ENCODE data around the gene HMCES.
"Not testable (repeated sequence)": the region's sequence is repeated elsewhere in the genome, so short reads cannot be mapped to it uniquely, and the experiment has no call there.

HMCES gene

DNA sequence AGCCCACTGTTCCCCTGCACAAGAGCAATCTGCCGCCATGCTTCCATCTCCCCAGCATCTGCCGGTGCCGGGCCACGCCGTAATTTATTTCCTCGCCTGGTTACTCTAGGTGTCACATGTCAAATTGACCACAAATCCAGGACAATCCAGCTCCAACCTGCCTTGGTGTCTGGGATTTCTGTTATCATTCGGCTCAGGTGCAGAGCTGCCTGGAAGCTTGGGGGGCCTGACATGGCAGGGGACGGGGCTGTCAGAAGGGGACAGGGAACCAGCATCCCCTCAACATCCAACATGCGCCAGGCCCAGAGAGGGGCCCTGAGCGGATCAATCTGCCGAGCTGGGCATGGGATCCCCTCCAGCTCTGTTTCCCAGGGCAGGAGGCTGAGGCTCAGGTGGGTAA is 47.9 kb downstream of the HMCES start:
- Histone ChIP-seq H3K36me3 (ENCODE audit: control insufficient read depth, low read depth, low read length) (peaks cover 3% of the 10 kb centered on the region), H3K9me3 (ENCODE audit: control insufficient read depth, low read depth, low read length) (no peaks in the 10 kb centered on the region), H3K4me3 (ENCODE audit: low read length) (no peak overlapping the region), H3K27me3 (ENCODE audit: control insufficient read depth, insufficient read depth, low read length) (no peaks in the 10 kb centered on the region), H3K27ac (ENCODE audit: low read length) (no peak overlapping the region), H3K4me1 (ENCODE audit: control insufficient read depth, low read depth, low read length) (no peaks in the 10 kb centered on the region), H3K9ac (ENCODE audit: low read length) (no peak overlapping the region)

DNA sequence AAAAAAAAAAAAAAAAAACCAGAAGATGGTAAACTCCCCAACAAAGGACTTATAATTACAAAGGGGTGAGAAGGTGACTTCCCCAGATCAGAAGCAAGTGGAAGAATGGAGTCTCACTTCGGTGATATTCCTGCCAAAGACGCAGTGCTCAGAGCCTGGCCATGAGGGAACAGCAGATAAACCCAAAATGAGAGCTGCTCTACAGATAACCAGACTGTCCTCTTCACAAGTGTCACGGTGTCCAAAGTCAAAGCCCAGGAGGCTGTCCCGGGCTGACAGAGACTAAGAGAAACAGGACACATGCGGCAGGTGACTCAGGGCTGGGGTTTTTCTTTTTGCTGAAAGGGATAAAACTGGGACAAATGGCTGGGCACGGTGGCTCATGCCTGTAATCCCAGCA is 48.8 kb downstream of the HMCES start:
- Histone ChIP-seq H3K9ac (ENCODE audit: low read length) (no peak overlapping the region), H3K4me1 (ENCODE audit: control insufficient read depth, low read depth, low read length) (no peaks in the 10 kb centered on the region), H3K27me3 (ENCODE audit: control insufficient read depth, insufficient read depth, low read length) (no peaks in the 10 kb centered on the region)

DNA sequence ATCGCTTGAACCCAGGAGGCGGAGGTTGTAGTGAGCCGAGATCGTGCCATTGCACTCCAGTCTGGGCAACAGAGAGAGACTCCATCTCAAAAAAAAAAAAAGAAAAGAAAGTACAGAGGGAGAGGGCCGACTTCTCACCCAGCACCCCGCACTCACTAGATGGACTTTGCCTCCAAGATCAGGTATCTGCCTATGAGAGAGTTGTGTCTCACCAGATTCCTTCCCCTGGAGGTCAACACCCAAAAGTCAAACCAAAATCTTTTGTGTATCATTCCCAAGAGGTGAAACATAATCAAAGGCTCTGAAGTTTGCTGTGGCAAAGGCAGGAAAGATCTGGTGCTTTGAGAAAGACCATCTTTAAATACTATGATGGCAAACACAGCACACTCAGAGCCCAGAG is 51.2 kb downstream of the HMCES start:
- no peak overlapping the region for H3K27ac ChIP-seq (ENCODE audit: low read length)
- H3K4me1 ChIP-seq (ENCODE audit: control insufficient read depth, low read depth, low read length), result no peaks in the 10 kb centered on the region
- H3K36me3 ChIP-seq (ENCODE audit: control insufficient read depth, low read depth, low read length), result no peaks in the 10 kb centered on the region
- no peak overlapping the region for H3K4me3 ChIP-seq (ENCODE audit: low read length)
- no peak overlapping the region for H3K9ac ChIP-seq (ENCODE audit: low read length)
- no peaks in the 10 kb centered on the region for H3K27me3 ChIP-seq (ENCODE audit: control insufficient read depth, insufficient read depth, low read length)
- H3K9me3 ChIP-seq (ENCODE audit: control insufficient read depth, low read depth, low read length), result no peaks in the 10 kb centered on the region

More for the DNA sequence above, 48.8 kb downstream of the HMCES start:
- Histone ChIP-seq H3K4me3 (ENCODE audit: low read length) (no peak overlapping the region), H3K36me3 (ENCODE audit: control insufficient read depth, low read depth, low read length) (peaks cover 2% of the 10 kb centered on the region), H3K27ac (ENCODE audit: low read length) (no peak overlapping the region), H3K9me3 (ENCODE audit: control insufficient read depth, low read depth, low read length) (no peaks in the 10 kb centered on the region)

DNA sequence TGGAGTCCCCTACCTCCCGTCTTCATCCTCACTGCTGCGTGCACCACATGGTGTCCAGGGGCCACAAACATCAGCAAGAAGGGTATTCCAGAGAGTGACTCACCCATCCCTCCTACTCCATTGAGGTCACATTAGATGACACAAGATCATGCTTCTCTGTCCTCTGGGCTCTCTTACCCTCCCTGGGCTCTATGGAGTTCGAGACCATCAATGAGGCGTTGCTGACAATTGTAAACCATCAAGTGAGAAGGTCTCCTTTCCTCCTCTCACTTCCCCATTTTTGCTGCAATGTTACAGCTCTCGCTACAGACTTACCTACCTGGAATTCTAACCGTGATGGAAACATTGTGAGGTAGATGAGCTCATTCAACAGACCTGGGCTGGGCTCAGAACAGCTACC is 51.7 kb downstream of the HMCES start:
- no peaks in the 10 kb centered on the region for H3K4me1 ChIP-seq (ENCODE audit: control insufficient read depth, low read depth, low read length)
- no peaks in the 10 kb centered on the region for H3K27me3 ChIP-seq (ENCODE audit: control insufficient read depth, insufficient read depth, low read length)
- no peaks in the 10 kb centered on the region for H3K9me3 ChIP-seq (ENCODE audit: control insufficient read depth, low read depth, low read length)
- H3K27ac ChIP-seq (ENCODE audit: low read length), result no peak overlapping the region
- no peaks in the 10 kb centered on the region for H3K36me3 ChIP-seq (ENCODE audit: control insufficient read depth, low read depth, low read length)
- no peak overlapping the region for H3K9ac ChIP-seq (ENCODE audit: low read length)
- H3K4me3 ChIP-seq (ENCODE audit: low read length), result no peak overlapping the region

DNA sequence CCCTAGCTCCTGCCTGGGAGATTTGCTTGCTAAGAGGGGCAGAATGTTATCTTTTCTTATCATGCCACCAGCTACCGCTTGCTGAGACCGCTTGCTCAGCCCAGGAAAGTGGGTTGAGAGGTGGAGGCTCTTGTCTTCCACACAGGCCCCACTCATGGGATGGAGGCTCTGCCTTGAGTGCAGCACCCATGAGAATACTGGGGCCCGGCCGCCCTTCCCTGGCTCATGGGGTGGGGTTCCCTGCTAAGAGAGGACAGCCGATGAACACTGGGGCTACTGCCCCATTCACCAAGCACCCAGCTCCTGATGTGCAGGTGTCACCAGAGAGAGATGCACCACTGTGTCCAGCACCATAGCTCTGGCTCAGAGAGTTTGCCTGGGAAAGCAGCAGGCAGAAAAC is 55.2 kb downstream of the HMCES start:
- Histone ChIP-seq H3K9ac (ENCODE audit: low read length) (no peak overlapping the region), H3K4me1 (ENCODE audit: control insufficient read depth, low read depth, low read length) (no peaks in the 10 kb centered on the region), H3K4me3 (ENCODE audit: low read length) (no peak overlapping the region), H3K27me3 (ENCODE audit: control insufficient read depth, insufficient read depth, low read length) (no peaks in the 10 kb centered on the region), H3K27ac (ENCODE audit: low read length) (no peak overlapping the region), H3K36me3 (ENCODE audit: control insufficient read depth, low read depth, low read length) (no peaks in the 10 kb centered on the region), H3K9me3 (ENCODE audit: control insufficient read depth, low read depth, low read length) (no peaks in the 10 kb centered on the region)

DNA sequence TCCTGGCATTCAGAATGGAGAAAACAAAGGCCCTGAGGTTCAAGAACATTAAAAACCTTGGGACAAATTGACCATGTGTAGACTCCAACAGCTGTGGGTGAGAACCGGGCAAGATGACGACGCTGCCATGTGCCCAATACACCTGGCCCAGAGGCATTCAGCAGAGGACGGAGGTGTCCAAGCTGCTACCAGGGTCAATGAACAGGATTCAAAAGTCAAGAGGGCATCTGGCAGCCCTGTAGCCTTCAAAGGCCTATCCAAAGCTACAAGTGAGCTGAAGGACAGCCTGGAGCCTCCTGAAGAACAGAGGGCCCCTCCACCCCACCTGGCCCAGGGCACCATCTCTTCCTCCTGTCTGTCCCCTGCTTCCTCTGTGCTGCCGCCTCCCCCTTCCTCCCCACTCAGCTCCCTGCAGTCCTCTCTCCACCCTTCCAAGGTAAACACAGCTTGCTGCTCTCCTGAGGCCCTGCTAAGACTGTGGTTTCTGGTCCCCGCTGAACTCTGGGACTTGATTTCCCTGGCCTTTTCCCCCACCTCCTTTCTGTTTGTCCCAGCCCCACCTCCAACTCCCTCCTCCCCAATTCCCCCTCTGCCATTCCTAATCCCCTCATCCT is 57.5 kb downstream of the HMCES start:
- Histone ChIP-seq H3K4me1 (ENCODE audit: control insufficient read depth, low read depth, low read length) (no peaks in the 10 kb centered on the region), H3K9me3 (ENCODE audit: control insufficient read depth, low read depth, low read length) (no peaks in the 10 kb centered on the region)

DNA sequence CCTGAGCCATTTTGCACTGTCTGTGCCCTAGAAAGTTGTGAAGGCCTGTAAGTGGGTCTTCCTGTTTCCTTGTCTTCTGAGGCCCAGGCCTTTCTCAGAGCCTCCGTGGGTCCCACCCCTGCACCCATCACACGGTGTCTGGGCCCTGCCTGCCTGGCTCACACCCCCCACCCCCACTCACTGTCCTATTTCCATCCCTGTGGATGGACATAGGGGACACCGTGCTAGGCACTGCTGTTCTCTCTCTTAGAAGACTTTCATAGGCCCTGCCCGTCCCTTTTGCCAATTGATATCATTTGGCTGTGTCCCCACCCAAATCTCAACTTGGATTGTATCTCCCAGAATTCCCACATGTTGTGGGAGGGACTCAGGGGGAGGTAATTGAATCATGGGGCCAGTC is 59.0 kb downstream of the HMCES start:
- H3K27ac ChIP-seq (ENCODE audit: low read length); H3K9me3 ChIP-seq (ENCODE audit: control insufficient read depth, low read depth, low read length); H3K4me1 ChIP-seq (ENCODE audit: control insufficient read depth, low read depth, low read length); H3K4me3 ChIP-seq (ENCODE audit: low read length); H3K36me3 ChIP-seq (ENCODE audit: control insufficient read depth, low read depth, low read length); H3K9ac ChIP-seq (ENCODE audit: low read length); H3K27me3 ChIP-seq (ENCODE audit: control insufficient read depth, insufficient read depth, low read length): not testable (repeated sequence)

More for the DNA sequence above, 57.5 kb downstream of the HMCES start:
- Histone ChIP-seq H3K27me3 (ENCODE audit: control insufficient read depth, insufficient read depth, low read length) (no peaks in the 10 kb centered on the region), H3K36me3 (ENCODE audit: control insufficient read depth, low read depth, low read length) (no peaks in the 10 kb centered on the region), H3K4me3 (ENCODE audit: low read length) (no peak overlapping the region), H3K9ac (ENCODE audit: low read length) (no peak overlapping the region), H3K27ac (ENCODE audit: low read length) (no peak overlapping the region)

DNA sequence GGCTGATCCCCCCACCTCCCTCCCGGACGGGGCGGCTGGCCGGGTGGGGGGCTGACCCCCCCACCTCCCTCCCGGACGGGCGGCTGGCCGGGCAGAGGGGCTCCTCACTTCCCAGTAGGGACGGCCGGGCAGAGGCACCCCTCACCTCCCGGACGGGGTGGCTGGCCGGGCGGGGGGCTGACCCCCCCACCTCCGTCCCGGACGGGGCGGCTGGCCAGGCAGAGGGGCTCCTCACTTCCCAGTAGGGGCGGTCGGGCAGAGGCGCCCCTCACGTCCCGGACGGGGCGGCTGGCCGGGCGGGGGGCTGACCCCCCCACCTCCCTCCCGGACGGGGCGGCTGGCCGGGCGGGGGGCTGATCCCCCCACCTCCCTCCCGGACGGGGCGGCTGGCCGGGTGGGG is 60.5 kb downstream of the HMCES start:
- H3K9me3 ChIP-seq (ENCODE audit: control insufficient read depth, low read depth, low read length); H3K27ac ChIP-seq (ENCODE audit: low read length); H3K4me3 ChIP-seq (ENCODE audit: low read length); H3K4me1 ChIP-seq (ENCODE audit: control insufficient read depth, low read depth, low read length); H3K36me3 ChIP-seq (ENCODE audit: control insufficient read depth, low read depth, low read length); H3K9ac ChIP-seq (ENCODE audit: low read length); H3K27me3 ChIP-seq (ENCODE audit: control insufficient read depth, insufficient read depth, low read length): not testable (repeated sequence)

DNA sequence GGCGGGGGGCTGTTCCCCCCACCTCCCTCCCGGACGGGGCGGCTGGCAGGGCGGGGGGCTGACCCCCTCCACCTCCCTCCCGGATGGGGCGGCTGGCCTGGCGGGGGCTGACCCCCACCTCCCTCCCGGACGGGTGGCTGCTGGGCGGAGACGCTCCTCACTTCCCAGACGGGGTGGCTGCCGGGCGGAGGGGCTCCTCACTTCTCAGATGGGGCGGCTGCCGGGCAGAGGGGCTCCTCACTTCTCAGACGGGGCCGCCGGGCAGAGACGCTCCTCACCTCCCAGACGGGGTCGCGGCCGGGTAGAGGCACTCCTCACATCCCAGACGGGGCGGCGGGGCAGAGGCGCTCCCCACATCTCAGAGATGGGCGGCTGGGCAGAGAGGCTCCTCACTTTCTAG is 61.2 kb downstream of the HMCES start:
- H3K36me3 ChIP-seq (ENCODE audit: control insufficient read depth, low read depth, low read length); H3K27me3 ChIP-seq (ENCODE audit: control insufficient read depth, insufficient read depth, low read length); H3K9ac ChIP-seq (ENCODE audit: low read length); H3K4me1 ChIP-seq (ENCODE audit: control insufficient read depth, low read depth, low read length); H3K4me3 ChIP-seq (ENCODE audit: low read length); H3K27ac ChIP-seq (ENCODE audit: low read length); H3K9me3 ChIP-seq (ENCODE audit: control insufficient read depth, low read depth, low read length): not testable (repeated sequence)

DNA sequence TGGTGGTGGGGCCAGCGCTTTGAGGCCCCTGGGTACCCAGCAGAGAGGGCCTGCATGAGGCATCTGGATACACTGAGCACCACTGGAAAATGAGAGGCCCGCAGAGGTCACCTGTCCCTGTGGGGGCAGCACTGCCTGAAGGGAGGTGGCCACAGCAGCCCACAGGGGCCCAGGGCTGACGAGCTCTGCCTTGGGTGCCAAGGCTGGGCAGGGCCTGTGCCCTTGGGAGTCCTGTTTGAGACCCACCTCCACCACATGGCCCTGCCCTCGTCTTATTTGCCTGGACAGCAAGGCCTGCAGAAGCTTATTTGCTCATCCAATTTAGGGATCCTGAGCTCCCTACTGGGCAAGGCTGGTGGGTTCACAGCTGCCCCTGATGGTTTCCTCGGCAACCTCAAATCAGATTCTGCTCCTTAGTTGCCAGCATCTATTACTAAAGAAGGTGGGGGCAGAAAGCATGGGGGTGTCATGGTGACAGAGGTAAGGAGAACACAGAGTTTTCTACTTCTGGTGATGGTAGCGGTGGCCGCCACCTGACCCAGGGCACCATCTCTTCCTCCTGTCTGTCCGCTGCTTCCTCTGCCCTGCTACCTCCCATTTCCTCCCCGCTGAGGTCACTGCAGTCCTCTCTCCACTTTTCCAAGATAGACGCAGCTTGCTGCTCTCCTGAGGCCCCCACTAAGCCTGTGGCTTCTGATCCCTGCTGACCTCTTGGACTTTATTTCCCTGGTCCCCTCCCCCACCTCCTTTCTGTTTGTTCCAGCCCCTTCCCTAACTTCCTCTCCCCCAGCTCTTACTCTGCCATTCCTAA is 62.9 kb downstream of the HMCES start:
- no peak overlapping the region for H3K4me3 ChIP-seq (ENCODE audit: low read length)

DNA sequence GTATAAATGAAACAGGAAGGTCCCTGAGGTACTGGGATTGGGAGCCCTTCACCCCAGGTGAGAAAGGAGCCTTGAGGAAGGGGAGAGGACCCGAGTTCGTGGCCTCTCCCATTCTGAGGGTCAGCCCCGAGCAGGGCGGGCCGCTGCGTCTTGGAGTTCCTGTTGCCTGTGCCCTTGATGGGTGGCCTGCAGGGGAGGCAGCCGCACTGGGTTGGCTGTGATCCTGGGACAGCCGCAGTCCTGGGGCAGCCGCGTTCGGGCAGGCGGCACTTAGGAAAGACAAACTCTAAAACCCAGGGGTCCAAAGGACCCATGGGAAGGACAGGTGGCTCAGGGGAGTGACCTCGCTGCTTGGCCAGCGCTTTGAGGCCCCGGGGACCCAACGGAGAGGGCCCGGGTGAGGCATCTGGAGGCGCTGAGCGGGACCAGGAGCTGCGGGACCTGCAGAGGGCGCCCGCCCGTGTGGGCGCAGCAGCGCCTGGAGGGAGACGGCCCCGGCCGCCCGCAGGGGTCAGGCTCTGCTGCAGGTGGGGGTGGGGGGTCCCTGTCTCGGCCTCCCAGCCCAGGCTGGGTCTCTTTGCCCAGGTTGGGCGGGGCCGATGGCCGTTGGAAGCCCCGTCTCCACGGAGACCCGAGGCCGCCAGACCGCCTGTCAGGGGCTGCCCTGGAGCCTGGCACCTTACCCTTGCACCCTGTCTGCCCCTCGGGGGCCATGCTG is 65.1 kb downstream of the HMCES start:
- Histone ChIP-seq H3K27ac (ENCODE audit: low read length) (no peak overlapping the region), H3K36me3 (ENCODE audit: control insufficient read depth, low read depth, low read length) (no peaks in the 10 kb centered on the region), H3K9me3 (ENCODE audit: control insufficient read depth, low read depth, low read length) (no peaks in the 10 kb centered on the region), H3K27me3 (ENCODE audit: control insufficient read depth, insufficient read depth, low read length) (peaks cover 12% of the 10 kb centered on the region), H3K9ac (ENCODE audit: low read length) (no peak overlapping the region), H3K4me3 (ENCODE audit: low read length) (peak overlapping the region; percentile 56), H3K4me1 (ENCODE audit: control insufficient read depth, low read depth, low read length) (peaks cover 4% of the 10 kb centered on the region)

More for the DNA sequence above, 62.9 kb downstream of the HMCES start:
- no peak overlapping the region for H3K9ac ChIP-seq (ENCODE audit: low read length)
- H3K27me3 ChIP-seq (ENCODE audit: control insufficient read depth, insufficient read depth, low read length), result peaks cover 12% of the 10 kb centered on the region
- H3K4me1 ChIP-seq (ENCODE audit: control insufficient read depth, low read depth, low read length), result peaks cover 4% of the 10 kb centered on the region
- no peaks in the 10 kb centered on the region for H3K9me3 ChIP-seq (ENCODE audit: control insufficient read depth, low read depth, low read length)
- H3K36me3 ChIP-seq (ENCODE audit: control insufficient read depth, low read depth, low read length), result no peaks in the 10 kb centered on the region
- no peak overlapping the region for H3K27ac ChIP-seq (ENCODE audit: low read length)
